Suprapubic skin (tissue), 3 donors: ENCODE measurements around the gene ANKS1A.

Experiments
- CTCF ChIP-seq, 2 donors: fragments of 200-600 bp in 1 of 2; fragments of 450-650 bp in 1 of 2; sonication (generic) in 1 of 2; IDR thresholded peaks; one replicate each; pipeline ENCODE4 v1.5.1; 2016 to 2019; ENCODE audit warnings: antibody characterized with exemption in 2 of 2, mild to moderate bottlenecking in 1 of 2, moderate library complexity in 1 of 2
- POLR2A ChIP-seq, 2 donors: fragments of 450-650 bp; IDR thresholded peaks; one replicate each; pipeline ENCODE4 v1.6.1; 2017; ENCODE audit warnings: antibody characterized with exemption in 2 of 2, mild to moderate bottlenecking in 2 of 2, moderate library complexity in 2 of 2

DNA sequence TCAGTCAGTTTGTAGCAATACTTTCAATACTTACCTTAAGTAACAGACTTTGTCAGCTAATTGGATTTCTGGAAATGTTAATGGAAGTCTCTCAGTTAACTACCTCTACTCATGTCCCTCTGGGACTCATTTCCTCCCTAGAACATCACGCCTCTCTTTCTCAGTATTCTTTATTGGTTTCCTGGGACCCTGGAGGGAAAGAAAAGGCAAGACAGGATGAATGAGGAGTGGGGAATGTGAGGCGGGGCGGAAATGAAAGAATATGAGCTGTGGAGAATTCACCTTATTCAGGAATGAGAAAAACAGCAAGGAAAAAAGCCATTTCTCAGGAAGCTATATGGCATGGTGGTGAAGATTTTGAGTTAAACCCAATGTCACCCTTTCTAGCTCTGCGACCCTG lies 62.7 kb downstream of the ANKS1A start:
- TF ChIP-seq POLR2A (IDR thresholded peaks at IDR 0.05), result no peak
- TF ChIP-seq CTCF (IDR thresholded peaks at IDR 0.05), result no peak
